ENCODE data around the gene LRRN4.

Gene LRRN4

GRCh38 chr20:5996765-5997164, 57.1 kb downstream of the LRRN4 start:
- TF ChIP-seq ZNF274 (IDR thresholded peaks at IDR 0.05; ENCODE audit: low read depth, low read length), result no peak

DNA sequence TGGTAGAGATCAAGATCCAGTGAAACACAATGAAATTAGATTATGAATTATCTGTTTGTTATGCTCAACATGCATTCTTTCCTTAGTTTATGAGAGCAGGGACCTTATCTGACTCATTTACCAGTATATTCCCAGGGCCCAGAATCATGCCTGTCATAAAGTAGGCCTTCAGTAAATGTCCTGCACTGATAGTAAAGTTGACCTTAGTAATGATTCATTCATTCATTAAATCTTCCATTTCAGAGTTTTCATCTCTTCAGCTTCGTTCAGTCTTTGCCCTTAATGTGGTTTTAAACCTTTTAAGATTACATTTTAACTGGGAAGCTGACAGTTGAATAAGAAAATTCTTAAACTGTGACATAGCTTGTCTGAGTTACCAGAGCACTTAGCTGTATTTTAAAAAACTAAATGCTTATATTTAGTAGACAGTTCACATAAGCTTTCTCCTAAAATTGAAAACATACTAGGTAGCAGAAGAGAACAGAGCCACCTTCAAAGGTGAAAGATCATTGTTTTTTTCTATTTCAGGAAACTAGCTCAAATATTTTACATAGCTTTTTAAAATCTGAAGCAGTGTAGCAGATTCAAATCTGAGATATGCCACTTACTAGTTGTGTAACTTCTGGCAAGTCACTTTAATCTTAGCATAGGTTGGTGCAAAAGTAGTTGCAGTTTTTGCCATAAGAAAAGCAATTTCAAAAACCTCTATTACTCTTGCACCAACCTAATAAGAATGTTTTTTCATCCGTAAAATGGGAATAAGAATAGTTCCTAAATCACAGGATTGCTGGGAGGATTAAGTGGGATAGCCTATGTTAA, 62.0 kb downstream of the LRRN4 start:
- H3K4me3 ChIP-seq (ENCODE audit: low read length), result no peak overlapping the region
- no peak for TF ChIP-seq ZNF274 (IDR thresholded peaks at IDR 0.05; ENCODE audit: low read depth, low read length)

More at GRCh38 chr20:5996765-5997164, 57.1 kb downstream of the LRRN4 start:
- no peak overlapping the region for H3K4me3 ChIP-seq (ENCODE audit: low read length)

- H3K4me3 ChIP-seq (ENCODE audit: low read length), result no peak overlapping the region
- no peak for TF ChIP-seq ZNF274 (IDR thresholded peaks at IDR 0.05; ENCODE audit: low read depth, low read length)
Measured at GRCh38 chr20:5990946-5991345, 62.9 kb downstream of the LRRN4 start.
